PFSK-1 (cell line): ENCODE measurements around the gene CROCC2.

Source experiments
- FOXP2 ChIP-seq: optimal IDR thresholded peaks from 2 replicates; pipeline ENCODE3; 2011; ENCODE audit warnings: borderline replicate concordance, control low read depth, inconsistent platforms; ENCODE audit not compliant: insufficient read depth; ENCODE audit errors: extremely low read length, extremely low read depth
- POLR2AphosphoS5 ChIP-seq: IDR thresholded peaks from 2 replicates; pipeline ENCODE4 v1.6.1; 2012; ENCODE audit warnings: low read depth, mild to moderate bottlenecking, control low read depth, low read length, moderate library complexity
- REST ChIP-seq, 2 experiments: IDR thresholded peaks; 2 replicates each; pipeline versions ENCODE4 v1.6.1 to v1.8.0; 2011 to 2012; ENCODE audit warnings: low read depth in 2 of 2, low read length in 2 of 2, control low read depth in 1 of 2, inconsistent platforms in 1 of 2, mild to moderate bottlenecking in 1 of 2, moderate library complexity in 1 of 2; ENCODE audit not compliant: insufficient read depth in 1 of 2
- SIN3A ChIP-seq: IDR thresholded peaks from 2 replicates; pipeline ENCODE4 v1.6.1; 2012; ENCODE audit warnings: mild to moderate bottlenecking, low read length, moderate library complexity, borderline replicate concordance; ENCODE audit not compliant: insufficient read depth
- TAF1 ChIP-seq: IDR thresholded peaks from 2 replicates; pipeline ENCODE4 v1.6.1; 2012; ENCODE audit warnings: low read length, control low read depth, borderline replicate concordance; ENCODE audit not compliant: insufficient read depth

CROCC2 gene

GRCh38 chr2:240876475-240877251 is 29.5 kb upstream of the CROCC2 start:
- TF ChIP-seq FOXP2 = no peak
- TF ChIP-seq POLR2AphosphoS5 = no peak
- TF ChIP-seq SIN3A = no peak
- TF ChIP-seq TAF1 = no peak
- no peak for TF ChIP-seq REST (IDR thresholded peaks at IDR 0.05; ENCODE audit: insufficient read depth in 1 of 2, low read depth in 2 of 2, low read length in 2 of 2)

- TF ChIP-seq SIN3A = no peak
- TF ChIP-seq TAF1 = no peak
- TF ChIP-seq REST (IDR thresholded peaks at IDR 0.05; ENCODE audit: insufficient read depth in 1 of 2, low read depth in 2 of 2, low read length in 2 of 2) = no peak
- no peak for TF ChIP-seq POLR2AphosphoS5
- TF ChIP-seq FOXP2 = no peak
These were observed 28.4 kb upstream of the CROCC2 start for GRCh38 chr2:240877460-240878340.

GRCh38 chr2:240878341-240878936 is 27.7 kb upstream of the CROCC2 start:
- TF ChIP-seq SIN3A = no peak
- TF ChIP-seq TAF1 = no peak

GRCh38 chr2:240879105-240879504 is 27.0 kb upstream of the CROCC2 start:
- TF ChIP-seq SIN3A (no peak), TAF1 (no peak), REST (IDR thresholded peaks at IDR 0.05; ENCODE audit: insufficient read depth in 1 of 2, low read depth in 2 of 2, low read length in 2 of 2) (no peak), POLR2AphosphoS5 (no peak), FOXP2 (no peak)

- TF ChIP-seq REST (IDR thresholded peaks at IDR 0.05; ENCODE audit: insufficient read depth in 1 of 2, low read depth in 2 of 2, low read length in 2 of 2) = no peak
- TF ChIP-seq POLR2AphosphoS5 = no peak
- TF ChIP-seq SIN3A = no peak
- no peak for TF ChIP-seq FOXP2
- TF ChIP-seq TAF1 = no peak
These were observed 24.2 kb upstream of the CROCC2 start for GRCh38 chr2:240881913-240882312.
